Activated CD4-positive, alpha-beta T cell treated with anti-CD3 and anti-CD28 coated beads, Interleukin-2, amount 50 U/mL, for 16 hours (primary cell): Measurements from ENCODE around the gene MMP15.
"Not testable (repeated sequence)": the region's sequence is repeated elsewhere in the genome, so short reads cannot be mapped to it uniquely, and the experiment has no call there.

Experiments used
- DNase-seq: peaks from one replicate; pipeline ENCODE4 v3.0.0-alpha.2; 2020

Gene MMP15

DNA sequence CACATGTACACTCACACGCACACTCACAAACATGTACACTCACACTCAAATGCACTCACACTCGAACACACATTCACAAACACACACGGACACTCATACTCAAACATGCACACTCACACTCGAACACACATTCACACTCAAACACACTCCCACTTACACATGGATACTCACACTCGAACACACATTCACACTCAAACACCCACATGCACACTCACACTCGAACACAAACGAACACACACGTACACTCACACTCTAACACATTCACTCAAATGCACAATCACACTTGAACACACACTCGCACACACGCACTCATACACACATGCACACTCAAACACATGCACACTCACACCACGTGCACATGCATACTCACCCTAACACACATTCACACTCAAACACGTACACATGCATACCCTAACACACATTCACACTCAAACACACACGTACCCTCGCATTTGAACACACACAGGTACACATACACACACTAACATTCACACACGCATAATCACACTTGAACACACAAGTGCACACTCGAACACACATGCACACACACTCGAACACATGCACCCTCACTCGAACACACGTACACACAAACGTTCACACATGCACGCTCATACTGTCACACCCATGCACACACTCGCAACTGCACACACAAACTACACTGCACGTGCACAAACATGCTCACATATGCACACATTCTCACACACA, 61.8 kb downstream of the MMP15 start:
- no peak for DNase-seq

GRCh38 chr16:58088091-58088490, 62.5 kb downstream of the MMP15 start:
- no peak for DNase-seq

- not testable (repeated sequence) for DNase-seq
Measured at GRCh38 chr16:58090396-58090795, 64.8 kb downstream of the MMP15 start.

DNA sequence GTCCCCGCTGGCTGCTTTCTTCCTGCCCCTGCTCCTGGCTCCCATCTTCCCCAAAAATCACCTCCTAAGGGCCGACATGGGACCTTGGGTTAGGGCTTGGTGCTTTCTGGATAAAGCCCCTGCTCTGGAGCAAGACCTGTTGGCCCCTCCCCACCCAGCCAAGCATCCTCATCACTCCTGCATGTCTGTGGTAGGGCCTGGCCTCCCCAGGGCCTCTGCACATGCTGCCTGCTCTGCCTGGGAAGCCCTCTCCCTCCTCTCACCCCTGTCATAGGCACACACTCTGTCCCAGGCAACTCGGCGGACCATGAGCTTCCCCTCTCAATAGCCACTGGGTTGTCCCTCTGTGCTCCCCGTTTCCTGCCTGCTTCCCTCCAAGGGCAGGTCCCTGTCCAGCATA, 68.5 kb downstream of the MMP15 start:
- no peak for DNase-seq

GRCh38 chr16:58094791-58095574, 69.4 kb downstream of the MMP15 start:
- DNase-seq = no peak

GRCh38 chr16:58095575-58095960, 70.0 kb downstream of the MMP15 start:
- DNase-seq = not testable (repeated sequence)

DNA sequence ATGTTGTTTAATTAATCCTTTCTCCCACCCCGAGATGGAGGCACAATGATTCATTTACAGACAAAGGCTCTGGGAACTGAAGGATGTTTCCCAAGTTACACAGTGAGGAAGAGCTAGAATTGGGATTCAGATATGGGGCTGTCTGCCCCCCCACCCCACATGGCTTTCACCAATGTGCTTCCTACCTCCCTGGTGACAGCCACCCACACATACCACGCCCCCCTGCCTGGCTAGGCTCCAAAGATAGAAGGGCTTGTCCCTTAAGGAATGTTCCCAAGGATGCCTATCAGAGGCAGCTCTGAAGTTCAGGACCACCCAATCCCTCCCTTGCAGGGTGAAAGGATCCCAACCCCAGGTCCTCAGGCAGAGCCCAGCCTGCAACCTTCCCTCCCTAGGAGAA, 70.7 kb downstream of the MMP15 start:
- DNase-seq = no peak
